T-helper 17 cell (primary cell): Measurements from ENCODE around the gene ADAM11. TPM values are rescaled to one million over a fixed set of nuclear protein-coding genes. Genes with fewer than 3 reads are reported as not detected.
A peak's percentile ranks its signal among the peaks of the same experiment; 100 is the strongest.

ENCODE experiments used
- ATAC-seq: fragments of 150-1000 bp; cut with Tn5 transposase; 2 replicates; pipeline ENCODE4 v1.10.0; 2021; ENCODE audit warnings: mild to moderate bottlenecking, moderate library complexity
- DNase-seq, 3 donors: peaks; one replicate each; pipeline versions ENCODE4 v3.0.0 to v3.0.0-alpha.2; 2020 to 2021
- H3K9me3 ChIP-seq: one replicate; pipeline ENCODE4 v1.7.0; 2013; ENCODE audit warnings: low read length, mild to moderate bottlenecking; ENCODE audit not compliant: control insufficient read depth, poor library complexity, severe bottlenecking
- H3K27ac Mint-ChIP-seq: one replicate; pipeline ENCODE4 v1.8.0; 2022; ENCODE audit warnings: mild to moderate bottlenecking, moderate library complexity, mixed read lengths
- H3K27me3 Mint-ChIP-seq: one replicate; pipeline ENCODE4 v1.8.0; 2022; ENCODE audit warnings: mixed read lengths
- H3K36me3 Mint-ChIP-seq: one replicate; pipeline ENCODE4 v1.8.0; 2022; ENCODE audit warnings: low read depth, mixed read lengths
- H3K4me1 Mint-ChIP-seq: one replicate; pipeline ENCODE4 v1.8.0; 2022; ENCODE audit warnings: mild to moderate bottlenecking, mixed read lengths
- H3K4me3 Mint-ChIP-seq: one replicate; pipeline ENCODE4 v1.8.0; 2022; ENCODE audit warnings: mild to moderate bottlenecking, moderate library complexity, mixed read lengths
- total RNA-seq, 4 donors: library from RNA in 2 of 4; stranded (reverse) in 2 of 4; gene quantifications; one replicate each; pipeline ENCODE4 v1.2.3 and lab custom pipeline; 2022 to 2026

Gene ADAM11
- total RNA-seq, 2 donors from 2014 or later, result 0.08 to 0.40 TPM

- H3K4me3 Mint-ChIP-seq, result no peak overlapping the region
- DNase-seq (no peak), ATAC-seq (no peak)
- no peak overlapping the region for H3K27ac Mint-ChIP-seq
- H3K4me1 Mint-ChIP-seq, result no peaks in the 10 kb centered on the region
- H3K36me3 Mint-ChIP-seq, result no peaks in the 10 kb centered on the region
- H3K27me3 Mint-ChIP-seq, result peaks cover 53% of the 10 kb centered on the region
- H3K9me3 ChIP-seq, result no peaks in the 10 kb centered on the region
Measured at GRCh38 chr17:44761932-44762810, 3.4 kb downstream of the ADAM11 start.

GRCh38 chr17:44763170-44763569 lies 4.4 kb downstream of the ADAM11 start:
- H3K27me3 Mint-ChIP-seq, result peaks cover 50% of the 10 kb centered on the region
- DNase-seq (no peak), ATAC-seq (no peak)
- no peak overlapping the region for H3K4me3 Mint-ChIP-seq
- no peaks in the 10 kb centered on the region for H3K4me1 Mint-ChIP-seq
- no peaks in the 10 kb centered on the region for H3K36me3 Mint-ChIP-seq
- no peaks in the 10 kb centered on the region for H3K9me3 ChIP-seq
- H3K27ac Mint-ChIP-seq, result no peak overlapping the region

DNA sequence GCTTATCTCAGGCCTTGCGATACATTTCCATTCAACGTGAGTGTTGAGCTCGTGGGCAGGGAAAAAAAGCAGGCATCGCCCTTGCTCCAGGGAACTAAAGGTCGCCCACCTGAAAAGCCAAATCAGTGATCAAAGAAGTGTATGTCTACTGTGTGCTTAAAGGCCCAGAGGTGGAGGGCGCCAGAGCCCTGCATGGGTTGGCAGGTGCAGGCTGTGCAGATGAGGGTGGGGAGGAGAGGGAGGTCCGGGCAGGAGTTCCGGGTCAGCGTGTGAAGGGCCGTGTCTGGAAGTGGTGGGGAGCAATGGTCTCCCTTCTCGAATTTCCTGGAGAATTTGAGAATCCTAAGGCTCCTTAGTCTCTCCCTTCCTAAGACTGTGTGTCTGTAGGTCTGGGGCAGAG lies 7.2 kb downstream of the ADAM11 start:
- H3K9me3 ChIP-seq, result no peaks in the 10 kb centered on the region
- Mint-ChIP-seq H3K27me3 (peaks cover 46% of the 10 kb centered on the region), H3K27ac (no peak overlapping the region), H3K4me3 (no peak overlapping the region), H3K4me1 (no peaks in the 10 kb centered on the region), H3K36me3 (no peaks in the 10 kb centered on the region)
- no peak for DNase-seq
- ATAC-seq, result no peak

DNA sequence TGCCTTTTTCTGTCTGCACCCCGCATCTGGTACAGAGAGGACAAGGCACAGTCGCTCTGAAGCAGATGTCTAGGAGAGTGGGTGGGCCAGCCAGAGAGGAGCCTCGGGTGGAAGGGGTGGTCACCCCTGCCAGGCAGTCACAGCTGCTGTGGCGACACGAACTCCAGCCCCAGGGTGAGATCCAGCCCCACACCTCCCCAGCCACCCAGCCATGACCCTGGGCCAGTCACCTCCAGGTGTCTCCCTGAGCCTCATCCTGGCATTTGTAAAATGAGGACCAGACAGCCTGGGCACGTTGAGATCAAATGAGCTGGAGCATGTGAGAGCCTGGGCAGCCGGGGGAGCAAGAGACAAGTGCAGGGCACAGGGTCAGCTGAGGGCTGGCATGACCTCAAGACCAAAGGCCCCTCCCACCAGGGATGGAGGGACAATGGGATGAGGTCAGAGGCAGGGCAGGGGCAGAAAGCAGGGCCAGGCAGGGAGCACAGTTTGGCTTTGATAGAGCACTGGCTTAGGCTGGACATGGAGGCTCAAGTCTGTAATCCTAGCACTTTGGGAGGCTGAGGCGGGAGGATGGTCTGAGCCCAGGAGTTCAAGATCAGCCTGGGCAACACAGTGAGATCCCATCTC lies 7.7 kb downstream of the ADAM11 start:
- Mint-ChIP-seq H3K27me3 (peaks cover 40% of the 10 kb centered on the region), H3K4me1 (no peaks in the 10 kb centered on the region), H3K27ac (peak overlapping the region; percentile 14), H3K4me3 (no peak overlapping the region), H3K36me3 (no peaks in the 10 kb centered on the region)
- no peak for DNase-seq
- no peaks in the 10 kb centered on the region for H3K9me3 ChIP-seq
- ATAC-seq, result no peak

DNA sequence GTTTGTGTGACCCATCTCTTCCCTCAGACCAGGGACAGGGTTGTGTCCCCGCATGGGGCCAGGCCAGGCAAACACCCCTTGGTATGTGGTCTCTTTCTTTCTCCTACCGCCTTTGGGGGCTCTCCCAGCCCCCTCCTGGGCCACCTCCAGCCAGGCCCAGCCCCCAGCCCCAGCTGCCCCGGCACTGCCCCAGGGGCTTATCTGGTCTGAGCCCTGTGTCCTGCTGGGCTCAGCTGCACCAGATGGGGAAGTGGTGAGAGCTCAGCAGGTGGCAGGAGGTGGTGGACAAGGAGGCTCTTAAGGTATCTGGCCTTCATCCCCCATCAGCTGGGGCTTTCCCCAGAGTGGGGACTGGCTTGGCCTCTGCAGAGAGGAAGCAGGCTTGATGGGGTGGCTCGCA lies 8.7 kb downstream of the ADAM11 start:
- Mint-ChIP-seq H3K27ac (no peak overlapping the region), H3K4me3 (no peak overlapping the region), H3K4me1 (no peaks in the 10 kb centered on the region), H3K27me3 (peaks cover 34% of the 10 kb centered on the region), H3K36me3 (no peaks in the 10 kb centered on the region)
- DNase-seq, result no peak
- no peak for ATAC-seq
- H3K9me3 ChIP-seq, result no peaks in the 10 kb centered on the region

GRCh38 chr17:44768505-44769142 lies 9.8 kb downstream of the ADAM11 start:
- no peak overlapping the region for H3K27ac Mint-ChIP-seq
- H3K27me3 Mint-ChIP-seq, result peaks cover 29% of the 10 kb centered on the region
- no peak for ATAC-seq

GRCh38 chr17:44769230-44769629 lies 10.4 kb downstream of the ADAM11 start:
- no peak overlapping the region for H3K4me3 Mint-ChIP-seq
- no peaks in the 10 kb centered on the region for H3K36me3 Mint-ChIP-seq
- H3K4me1 Mint-ChIP-seq, result no peaks in the 10 kb centered on the region
- ATAC-seq (no peak), DNase-seq (no peak)
- no peaks in the 10 kb centered on the region for H3K9me3 ChIP-seq
- H3K27ac Mint-ChIP-seq, result no peak overlapping the region
- peaks cover 24% of the 10 kb centered on the region for H3K27me3 Mint-ChIP-seq

More at GRCh38 chr17:44768505-44769142, 9.8 kb downstream of the ADAM11 start:
- no peaks in the 10 kb centered on the region for H3K9me3 ChIP-seq
- no peak for DNase-seq
- Mint-ChIP-seq H3K4me3 (no peak overlapping the region), H3K4me1 (no peaks in the 10 kb centered on the region), H3K36me3 (no peaks in the 10 kb centered on the region)

DNA sequence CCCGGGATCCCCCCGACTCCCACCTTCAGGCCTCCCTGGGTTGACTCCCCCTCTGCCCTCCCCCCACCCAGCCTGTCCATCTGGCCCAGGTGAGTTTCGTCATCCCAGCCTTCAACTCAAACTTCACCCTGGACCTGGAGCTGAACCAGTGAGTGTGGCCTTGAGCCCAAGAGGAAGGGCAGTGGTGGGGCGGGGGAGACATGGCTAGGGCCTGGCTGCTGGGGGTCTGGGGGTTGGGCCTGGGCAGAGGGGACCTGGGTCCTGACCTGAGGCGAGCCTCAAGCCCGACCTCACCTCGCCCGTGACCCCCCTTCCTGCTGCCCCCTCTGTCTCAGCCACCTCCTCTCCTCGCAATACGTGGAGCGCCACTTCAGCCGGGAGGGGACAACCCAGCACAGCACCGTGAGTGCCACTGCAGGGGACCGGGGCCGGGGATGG lies 10.9 kb downstream of the ADAM11 start:
- H3K4me1 Mint-ChIP-seq, result no peaks in the 10 kb centered on the region

DNA sequence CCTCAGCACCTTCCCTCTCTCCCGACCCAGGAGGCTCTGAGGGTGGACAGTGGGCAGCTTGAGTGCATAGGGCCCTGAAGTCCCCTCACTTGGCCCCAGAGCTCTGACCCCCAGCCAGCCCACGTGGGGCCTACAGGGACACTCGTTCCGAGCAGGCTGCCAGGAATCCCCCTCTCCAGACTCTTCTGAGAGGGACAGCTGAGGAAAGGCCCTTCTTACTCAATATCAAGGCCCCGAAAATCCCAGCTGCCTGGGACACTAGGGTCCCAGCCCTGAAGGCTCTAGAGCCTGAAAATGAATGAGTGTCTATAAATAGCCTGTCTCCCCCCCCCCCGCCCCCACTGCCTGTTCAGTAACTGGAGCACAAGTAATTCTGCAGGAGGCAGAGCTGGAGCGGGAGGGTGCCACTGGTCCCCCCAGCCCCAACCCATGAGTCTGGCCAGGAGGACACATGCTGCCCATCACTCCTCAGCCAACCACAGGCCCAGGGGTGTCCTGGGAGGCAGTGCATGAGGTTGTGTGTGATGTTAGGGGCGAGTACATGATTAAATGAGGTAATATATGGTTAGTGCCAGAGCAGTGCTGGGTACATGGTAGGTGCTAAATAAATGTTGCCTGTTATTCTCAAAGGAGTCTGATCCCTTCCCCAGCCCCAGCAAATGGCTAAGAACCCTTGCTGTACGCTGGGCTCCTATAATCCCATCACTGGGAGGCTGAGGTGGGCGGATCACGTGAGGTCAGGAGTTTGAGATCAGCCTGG lies 11.6 kb downstream of the ADAM11 start:
- Mint-ChIP-seq H3K27ac (no peak overlapping the region), H3K27me3 (peaks cover 20% of the 10 kb centered on the region), H3K4me3 (no peak overlapping the region), H3K4me1 (peaks cover 2% of the 10 kb centered on the region), H3K36me3 (no peaks in the 10 kb centered on the region)
- no peaks in the 10 kb centered on the region for H3K9me3 ChIP-seq
- no peak for ATAC-seq
- no peak for DNase-seq

More for the DNA sequence above, 10.9 kb downstream of the ADAM11 start:
- H3K9me3 ChIP-seq, result no peaks in the 10 kb centered on the region
- no peak overlapping the region for H3K27ac Mint-ChIP-seq
- H3K36me3 Mint-ChIP-seq, result no peaks in the 10 kb centered on the region
- ATAC-seq (no peak), DNase-seq (no peak)
- no peak overlapping the region for H3K4me3 Mint-ChIP-seq
- peaks cover 20% of the 10 kb centered on the region for H3K27me3 Mint-ChIP-seq

DNA sequence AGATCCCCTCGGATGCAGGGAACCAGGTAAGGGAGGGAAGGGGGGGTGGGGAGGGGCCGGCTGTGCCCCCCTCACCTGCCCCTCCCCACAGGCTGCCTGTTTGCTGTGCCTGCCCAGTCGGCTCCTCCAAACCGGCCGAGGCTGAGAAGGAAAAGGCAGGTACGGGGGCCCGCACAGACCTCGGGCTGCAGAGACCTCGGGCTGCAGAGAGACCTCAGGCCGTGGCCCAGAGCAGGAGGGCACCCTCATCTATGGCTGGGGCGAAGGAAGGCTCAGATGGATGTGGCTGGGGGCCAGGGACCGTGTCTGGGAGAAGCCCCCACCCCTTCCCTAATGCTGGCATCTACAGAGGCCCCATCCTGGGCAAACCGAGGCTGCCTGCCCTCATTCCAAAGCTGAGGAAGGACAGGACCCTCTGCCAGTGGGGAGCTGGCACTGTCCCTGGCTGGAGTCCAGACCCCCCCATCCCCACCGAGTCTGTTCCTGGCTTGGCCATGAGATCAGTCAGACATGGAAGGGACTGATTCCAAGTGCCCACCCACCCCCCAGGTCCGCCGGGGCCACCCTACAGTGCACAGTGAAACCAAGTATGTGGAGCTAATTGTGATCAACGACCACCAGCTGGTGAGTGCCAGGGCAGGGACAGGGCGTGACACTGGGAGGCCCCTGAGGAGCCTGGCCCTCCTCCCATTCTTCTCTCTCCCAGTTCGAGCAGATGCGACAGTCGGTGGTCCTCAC lies 13.7 kb downstream of the ADAM11 start:
- ATAC-seq, result no peak
- Mint-ChIP-seq H3K27ac (no peak overlapping the region), H3K27me3 (peaks cover 13% of the 10 kb centered on the region), H3K4me3 (no peak overlapping the region), H3K36me3 (no peaks in the 10 kb centered on the region), H3K4me1 (peaks cover 8% of the 10 kb centered on the region)
- H3K9me3 ChIP-seq, result no peaks in the 10 kb centered on the region
- DNase-seq, result no peak

DNA sequence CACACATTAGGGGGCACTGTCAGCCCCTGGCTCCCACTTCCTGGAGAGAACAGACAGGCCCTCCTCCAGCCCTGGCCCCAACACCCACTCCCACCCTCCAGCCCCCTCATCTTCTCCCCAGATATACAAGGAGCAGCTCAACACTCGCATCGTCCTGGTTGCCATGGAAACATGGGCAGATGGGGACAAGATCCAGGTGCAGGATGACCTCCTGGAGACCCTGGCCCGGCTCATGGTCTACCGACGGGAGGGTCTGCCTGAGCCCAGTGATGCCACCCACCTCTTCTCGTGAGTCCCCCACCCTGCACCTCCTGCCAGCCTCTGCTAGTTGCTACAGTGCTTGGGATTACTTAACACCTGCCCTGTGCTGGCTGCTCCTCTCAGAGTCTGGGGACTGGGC lies 14.4 kb downstream of the ADAM11 start:
- H3K9me3 ChIP-seq, result no peaks in the 10 kb centered on the region
- DNase-seq, result no peak
- no peak overlapping the region for H3K4me3 Mint-ChIP-seq
- peaks cover 8% of the 10 kb centered on the region for H3K4me1 Mint-ChIP-seq
- H3K27me3 Mint-ChIP-seq, result peaks cover 7% of the 10 kb centered on the region
- H3K27ac Mint-ChIP-seq, result no peak overlapping the region
- no peaks in the 10 kb centered on the region for H3K36me3 Mint-ChIP-seq
- no peak for ATAC-seq

DNA sequence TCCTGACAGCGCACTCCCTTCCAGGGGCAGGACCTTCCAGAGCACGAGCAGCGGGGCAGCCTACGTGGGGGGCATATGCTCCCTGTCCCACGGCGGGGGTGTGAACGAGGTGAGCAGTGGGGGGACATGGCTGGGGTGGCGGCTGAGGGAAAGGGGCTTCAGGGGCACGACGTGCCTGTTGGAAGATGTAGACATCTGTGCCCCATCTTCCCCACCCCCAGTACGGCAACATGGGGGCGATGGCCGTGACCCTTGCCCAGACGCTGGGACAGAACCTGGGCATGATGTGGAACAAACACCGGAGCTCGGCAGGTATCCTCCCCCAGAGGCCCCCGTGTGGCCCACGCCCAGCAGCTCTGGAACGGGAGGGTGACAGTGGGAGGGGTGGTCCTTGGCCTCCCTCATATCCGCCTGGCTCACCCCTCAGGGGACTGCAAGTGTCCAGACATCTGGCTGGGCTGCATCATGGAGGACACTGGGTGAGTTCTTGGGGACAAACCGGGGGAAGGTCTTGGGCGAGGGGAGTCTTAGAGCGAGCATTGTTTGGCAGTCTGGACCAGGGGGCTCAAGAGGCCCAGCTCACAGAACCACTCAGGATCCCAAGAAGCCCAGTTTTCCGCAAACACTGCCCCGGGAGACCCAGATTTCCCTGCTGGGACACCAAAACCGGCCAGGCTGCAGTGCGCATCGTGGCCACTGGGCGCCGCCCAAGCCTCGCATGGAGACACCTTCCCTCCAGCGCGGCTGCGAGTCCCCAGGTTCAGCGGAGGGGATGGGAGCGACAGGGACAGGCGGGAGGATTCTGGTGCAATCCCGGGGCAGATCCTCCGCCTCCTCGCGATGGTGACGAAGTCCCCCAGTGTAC lies 15.7 kb downstream of the ADAM11 start:
- peak; percentile 47 for ATAC-seq
- no peaks in the 10 kb centered on the region for H3K27me3 Mint-ChIP-seq
- H3K36me3 Mint-ChIP-seq, result no peaks in the 10 kb centered on the region
- H3K9me3 ChIP-seq, result no peaks in the 10 kb centered on the region
- no peak overlapping the region for H3K27ac Mint-ChIP-seq
- H3K4me3 Mint-ChIP-seq, result peak overlapping the region; percentile 93
- DNase-seq, result peak; percentile 76 to 90 (median 82)
- H3K4me1 Mint-ChIP-seq, result peaks cover 13% of the 10 kb centered on the region
